Mesothelial cell of epicardium (in vitro differentiated cells): ENCODE measurements around the gene PHF20. TPM values are rescaled to one million over a fixed set of nuclear protein-coding genes. Genes with fewer than 3 reads are reported as not detected.
"Not testable (repeated sequence)": the region's sequence is repeated elsewhere in the genome, so short reads cannot be mapped to it uniquely, and the experiment has no call there.

ENCODE experiments used
- DNase-seq, 2 experiments: peaks; one replicate each; pipeline ENCODE4 v3.0.0; 2021; ENCODE audit warnings: low spot score in 2 of 2; ENCODE audit not compliant: unreplicated experiment in 2 of 2
- H3K27ac Mint-ChIP-seq: 2 replicates; pipeline ENCODE4 v1.8.0; 2021; ENCODE audit warnings: mixed read lengths
- H3K27me3 Mint-ChIP-seq: 2 replicates; pipeline ENCODE4 v1.8.0; 2021; ENCODE audit warnings: low read depth, mixed read lengths
- H3K36me3 Mint-ChIP-seq: 2 replicates; pipeline ENCODE4 v1.8.0; 2021; ENCODE audit warnings: mixed read lengths
- H3K4me1 Mint-ChIP-seq: 2 replicates; pipeline ENCODE4 v1.8.0; 2021; ENCODE audit warnings: mixed read lengths
- H3K4me3 Mint-ChIP-seq: 2 replicates; pipeline ENCODE4 v1.8.0; 2021; ENCODE audit warnings: mild to moderate bottlenecking, moderate library complexity, mixed read lengths
- H3K9me3 Mint-ChIP-seq: 2 replicates; pipeline ENCODE4 v1.8.0; 2021; ENCODE audit warnings: mixed read lengths
- total RNA-seq: library from RNA; stranded (reverse); gene quantifications from 3 replicates; pipeline ENCODE4 v1.2.1, GENCODE V29; 2021
- TF ChIP-seq, protein P1 (sequence below): fragments of 200-600 bp; sonication (generic); IDR thresholded peaks from one replicate; pipeline ENCODE4 v1.5.0; 2021; ENCODE audit warnings: antibody characterized with exemption; ENCODE audit not compliant: unreplicated experiment

PHF20 gene
- total RNA-seq, 1 donor from 2014 or later = 48.6 TPM

GRCh38 chr20:35994994-35995453, 223.2 kb downstream of the PHF20 start:
- TF ChIP-seq, protein P1, sequence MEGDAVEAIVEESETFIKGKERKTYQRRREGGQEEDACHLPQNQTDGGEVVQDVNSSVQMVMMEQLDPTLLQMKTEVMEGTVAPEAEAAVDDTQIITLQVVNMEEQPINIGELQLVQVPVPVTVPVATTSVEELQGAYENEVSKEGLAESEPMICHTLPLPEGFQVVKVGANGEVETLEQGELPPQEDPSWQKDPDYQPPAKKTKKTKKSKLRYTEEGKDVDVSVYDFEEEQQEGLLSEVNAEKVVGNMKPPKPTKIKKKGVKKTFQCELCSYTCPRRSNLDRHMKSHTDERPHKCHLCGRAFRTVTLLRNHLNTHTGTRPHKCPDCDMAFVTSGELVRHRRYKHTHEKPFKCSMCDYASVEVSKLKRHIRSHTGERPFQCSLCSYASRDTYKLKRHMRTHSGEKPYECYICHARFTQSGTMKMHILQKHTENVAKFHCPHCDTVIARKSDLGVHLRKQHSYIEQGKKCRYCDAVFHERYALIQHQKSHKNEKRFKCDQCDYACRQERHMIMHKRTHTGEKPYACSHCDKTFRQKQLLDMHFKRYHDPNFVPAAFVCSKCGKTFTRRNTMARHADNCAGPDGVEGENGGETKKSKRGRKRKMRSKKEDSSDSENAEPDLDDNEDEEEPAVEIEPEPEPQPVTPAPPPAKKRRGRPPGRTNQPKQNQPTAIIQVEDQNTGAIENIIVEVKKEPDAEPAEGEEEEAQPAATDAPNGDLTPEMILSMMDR = peak; percentile 77
- Mint-ChIP-seq H3K9me3 (peaks cover 7% of the 10 kb centered on the region), H3K4me1 (peaks cover 5% of the 10 kb centered on the region), H3K4me3 (no peak overlapping the region), H3K27me3 (peaks cover 2% of the 10 kb centered on the region), H3K27ac (peak overlapping the region; percentile 30), H3K36me3 (no peaks in the 10 kb centered on the region)
- peak; percentile 75 to 90 for DNase-seq

- H3K4me3 Mint-ChIP-seq, H3K36me3 Mint-ChIP-seq, H3K9me3 Mint-ChIP-seq, H3K4me1 Mint-ChIP-seq, DNase-seq, H3K27ac Mint-ChIP-seq, H3K27me3 Mint-ChIP-seq: not testable (repeated sequence)
Measured at GRCh38 chr20:35996492-35996891, 224.7 kb downstream of the PHF20 start.

Other genes with a start within 250 kb of the PHF20 start
- not detected in 3 replicates for gene C20orf173, start 242.4 kb upstream of the PHF20 start, total RNA-seq
- gene ERGIC3, start 229.9 kb upstream of the PHF20 start, total RNA-seq = 253 to 258 TPM (median 255 TPM) in 3 replicates
- 4.0 to 5.5 TPM (median 4.2 TPM) in 3 replicates for gene SPAG4, start 156.2 kb upstream of the PHF20 start, total RNA-seq
- 221 to 246 TPM (median 238 TPM) in 3 replicates for gene CPNE1, start 107.1 kb upstream of the PHF20 start, total RNA-seq
- 154 to 158 TPM (median 156 TPM) in 3 replicates for gene RBM12, start 107.1 kb upstream of the PHF20 start, total RNA-seq
- gene NFS1, start 72.7 kb upstream of the PHF20 start, total RNA-seq = 16.5 to 19.6 TPM (median 18.9 TPM) in 3 replicates
- gene ROMO1, start 72.6 kb upstream of the PHF20 start, total RNA-seq = 105 to 107 TPM (median 105 TPM) in 3 replicates
- 463 to 488 TPM (median 479 TPM) in 3 replicates for gene RBM39, start 29.8 kb upstream of the PHF20 start, total RNA-seq
- gene SCAND1, start 182.5 kb downstream of the PHF20 start, total RNA-seq = 59.2 to 65.9 TPM (median 61.3 TPM) in 3 replicates
- 3.5 to 4.7 TPM (median 3.7 TPM) in 3 replicates for gene CNBD2, start 196.6 kb downstream of the PHF20 start, total RNA-seq